Activated naive CD8-positive, alpha-beta T cell treated with anti-CD3 and anti-CD28 coated beads, Interleukin-2, amount 10 ng/mL, durations not matched to agents 7 days and 5 days (primary cell): ENCODE data around the gene MICALL1. TPM values are rescaled to one million over a fixed set of nuclear protein-coding genes. Genes with fewer than 3 reads are reported as not detected.

Experiments
- ATAC-seq: fragments of 150-1000 bp; cut with Tn5 transposase; one replicate; pipeline ENCODE4 v1.10.0; 2021; ENCODE audit warnings: low read depth, moderate library complexity
- POLR2A ChIA-PET: fragments of 350-600 bp; sonication (Branson Sonifier 250); formaldehyde crosslinking; loops from one replicate; lab custom pipeline; 2021; ENCODE audit warnings: antibody characterized with exemption; lab: Charles Lee
- DNase-seq: peaks from one replicate; pipeline ENCODE4 v3.0.0; 2021
- H3K27ac Mint-ChIP-seq: one replicate; pipeline ENCODE4 v1.8.0; 2022; ENCODE audit warnings: mild to moderate bottlenecking, mixed read lengths
- H3K27me3 Mint-ChIP-seq: one replicate; pipeline ENCODE4 v1.8.0; 2022; ENCODE audit warnings: mild to moderate bottlenecking, moderate library complexity, mixed read lengths
- H3K36me3 Mint-ChIP-seq: one replicate; pipeline ENCODE4 v1.8.0; 2021; ENCODE audit warnings: mild to moderate bottlenecking, mixed read lengths
- H3K4me1 Mint-ChIP-seq: one replicate; pipeline ENCODE4 v1.8.0; 2021; ENCODE audit warnings: mixed read lengths
- H3K4me3 Mint-ChIP-seq: one replicate; pipeline ENCODE4 v1.8.0; 2022; ENCODE audit warnings: mild to moderate bottlenecking, moderate library complexity, mixed read lengths
- H3K9me3 Mint-ChIP-seq: one replicate; pipeline ENCODE4 v1.8.0; 2021; ENCODE audit warnings: mixed read lengths
- total RNA-seq, 2 experiments: library from RNA; stranded (reverse); gene quantifications; one replicate each; pipeline ENCODE4 v1.2.3, GENCODE V29; 2021

MICALL1 gene
- total RNA-seq, 2 experiments from 2014 or later: 27.9 to 31.3 TPM

GRCh38 chr22:37893583-37893983, 12.5 kb upstream of the MICALL1 start:
- H3K4me1 Mint-ChIP-seq: peaks cover 22% of the 10 kb centered on the region
- no peak overlapping the region for H3K4me3 Mint-ChIP-seq
- no peaks in the 10 kb centered on the region for H3K9me3 Mint-ChIP-seq
- POLR2A ChIA-PET: no interaction called here
- peaks cover 11% of the 10 kb centered on the region for H3K36me3 Mint-ChIP-seq
- no peaks in the 10 kb centered on the region for H3K27me3 Mint-ChIP-seq
- no peak for ATAC-seq
- peak overlapping the region; percentile 15 for H3K27ac Mint-ChIP-seq
- no peak for DNase-seq

GRCh38 chr22:37894939-37895670, 11.0 kb upstream of the MICALL1 start:
- peaks cover 22% of the 10 kb centered on the region for H3K4me1 Mint-ChIP-seq
- no peaks in the 10 kb centered on the region for H3K27me3 Mint-ChIP-seq
- peaks cover 5% of the 10 kb centered on the region for H3K36me3 Mint-ChIP-seq
- DNase-seq: no peak
- H3K9me3 Mint-ChIP-seq: no peaks in the 10 kb centered on the region
- ATAC-seq: no peak
- POLR2A ChIA-PET: interaction anchor here (1.4 to 3.4 kb wide), 5 partner anchors 8 to 58 kb away, joined by 6 to 45 read pairs (median 9); partner anchors contain the start of genes ANKRD54, C22orf23, MICALL1 and POLR2F
- no peak overlapping the region for H3K4me3 Mint-ChIP-seq
- H3K27ac Mint-ChIP-seq: peak overlapping the region; percentile 83

GRCh38 chr22:37896181-37896592, 9.9 kb upstream of the MICALL1 start:
- Mint-ChIP-seq H3K27me3 (no peaks in the 10 kb centered on the region), H3K36me3 (peaks cover 3% of the 10 kb centered on the region), H3K9me3 (no peaks in the 10 kb centered on the region), H3K4me3 (peak overlapping the region; percentile 75), H3K4me1 (peaks cover 25% of the 10 kb centered on the region), H3K27ac (peak overlapping the region; percentile 95)
- ATAC-seq (peak; percentile 99), DNase-seq (peak; percentile 55)
- POLR2A ChIA-PET: interaction anchor here (0.6 to 3.4 kb wide), 11 partner anchors 9 to 305 kb away, joined by 3 to 45 read pairs (median 4); partner anchors contain the start of genes ANKRD54, C22orf23, MAFF and MICALL1

GRCh38 chr22:37896939-37897338, 9.2 kb upstream of the MICALL1 start:
- no peak overlapping the region for H3K4me3 Mint-ChIP-seq
- ATAC-seq (no peak), DNase-seq (no peak)
- H3K4me1 Mint-ChIP-seq: peaks cover 27% of the 10 kb centered on the region
- POLR2A ChIA-PET: interaction anchor here (0.8 to 3.4 kb wide), 7 partner anchors 9 to 92 kb away, joined by 3 to 45 read pairs (median 6); partner anchors contain the start of genes ANKRD54, C22orf23, MICALL1 and POLR2F
- no peaks in the 10 kb centered on the region for H3K9me3 Mint-ChIP-seq
- H3K27ac Mint-ChIP-seq: peak overlapping the region; percentile 95
- peaks cover under 1% of the 10 kb centered on the region for H3K36me3 Mint-ChIP-seq
- H3K27me3 Mint-ChIP-seq: no peaks in the 10 kb centered on the region

GRCh38 chr22:37897807-37898206, 8.3 kb upstream of the MICALL1 start:
- H3K36me3 Mint-ChIP-seq: no peaks in the 10 kb centered on the region
- peak overlapping the region; percentile 76 for H3K27ac Mint-ChIP-seq
- H3K4me3 Mint-ChIP-seq: no peak overlapping the region
- peaks cover 27% of the 10 kb centered on the region for H3K4me1 Mint-ChIP-seq
- ATAC-seq: no peak
- no peaks in the 10 kb centered on the region for H3K27me3 Mint-ChIP-seq
- POLR2A ChIA-PET: interaction anchor here (0.6 to 3.4 kb wide), 6 partner anchors 8 to 735 kb away, joined by 3 to 45 read pairs (median 4); partner anchors contain the start of genes ANKRD54, C22orf23, MICALL1 and PLA2G6
- DNase-seq: no peak
- H3K9me3 Mint-ChIP-seq: no peaks in the 10 kb centered on the region

GRCh38 chr22:37898441-37899181, 7.5 kb upstream of the MICALL1 start:
- no peaks in the 10 kb centered on the region for H3K27me3 Mint-ChIP-seq
- H3K4me3 Mint-ChIP-seq: no peak overlapping the region
- H3K27ac Mint-ChIP-seq: peak overlapping the region; percentile 76
- H3K4me1 Mint-ChIP-seq: peaks cover 27% of the 10 kb centered on the region
- no peaks in the 10 kb centered on the region for H3K36me3 Mint-ChIP-seq
- no peak for ATAC-seq
- H3K9me3 Mint-ChIP-seq: no peaks in the 10 kb centered on the region
- no peak for DNase-seq
- POLR2A ChIA-PET: interaction anchor here (0.6 to 3.4 kb wide), 2 partner anchors 7 to 37 kb away, joined by 3 to 45 read pairs; partner anchors contain the start of gene MICALL1

GRCh38 chr22:37904572-37905533, 1.2 kb upstream of the MICALL1 start:
- ATAC-seq (no peak), DNase-seq (no peak)
- H3K27me3 Mint-ChIP-seq: no peaks in the 10 kb centered on the region

GRCh38 chr22:37906364-37907008, 389 bp downstream of the MICALL1 start:
- ATAC-seq: peak; percentile 28
- Mint-ChIP-seq H3K27me3 (no peaks in the 10 kb centered on the region), H3K4me3 (peak overlapping the region; percentile 77), H3K9me3 (no peaks in the 10 kb centered on the region), H3K27ac (peak overlapping the region; percentile 74), H3K4me1 (peaks cover 23% of the 10 kb centered on the region), H3K36me3 (no peaks in the 10 kb centered on the region)
- DNase-seq: peak; percentile 70
- POLR2A ChIA-PET: interaction anchor here (0.7 to 3.1 kb wide), 9 partner anchors 10 to 100 kb away, joined by 3 to 45 read pairs (median 4); partner anchors contain the start of genes ANKRD54, C22orf23 and POLR2F

More at GRCh38 chr22:37904572-37905533, 1.2 kb upstream of the MICALL1 start:
- POLR2A ChIA-PET: interaction anchor here (0.6 to 3.1 kb wide), 8 partner anchors 8 to 229 kb away, joined by 3 to 45 read pairs (median 6); no protein-coding TSS in a partner anchor
- peak overlapping the region; percentile 87 for H3K27ac Mint-ChIP-seq
- peaks cover 26% of the 10 kb centered on the region for H3K4me1 Mint-ChIP-seq
- H3K9me3 Mint-ChIP-seq: no peaks in the 10 kb centered on the region
- peak overlapping the region; percentile 79 for H3K4me3 Mint-ChIP-seq
- H3K36me3 Mint-ChIP-seq: no peaks in the 10 kb centered on the region

GRCh38 chr22:37907036-37907954, 1.2 kb downstream of the MICALL1 start:
- H3K9me3 Mint-ChIP-seq: no peaks in the 10 kb centered on the region
- H3K4me3 Mint-ChIP-seq: peak overlapping the region; percentile 77
- ATAC-seq: no peak
- peaks cover 27% of the 10 kb centered on the region for H3K4me1 Mint-ChIP-seq
- no peaks in the 10 kb centered on the region for H3K36me3 Mint-ChIP-seq
- H3K27me3 Mint-ChIP-seq: no peaks in the 10 kb centered on the region
- peak overlapping the region; percentile 74 for H3K27ac Mint-ChIP-seq
- POLR2A ChIA-PET: interaction anchor here (1.9 to 3.1 kb wide), 3 partner anchors 9 to 11 kb away, joined by 10 to 45 read pairs (median 12); no protein-coding TSS in a partner anchor
- DNase-seq: no peak

- Mint-ChIP-seq H3K4me1 (peaks cover 32% of the 10 kb centered on the region), H3K27me3 (no peaks in the 10 kb centered on the region), H3K27ac (no peak overlapping the region), H3K36me3 (no peaks in the 10 kb centered on the region), H3K9me3 (no peaks in the 10 kb centered on the region), H3K4me3 (no peak overlapping the region)
- DNase-seq (no peak), ATAC-seq (no peak)
- POLR2A ChIA-PET: interaction anchor here (0.6 kb wide), 1 partner anchor 168 kb away, joined by 4 read pairs; no protein-coding TSS in a partner anchor
Measured at GRCh38 chr22:37909766-37910165, 3.7 kb downstream of the MICALL1 start.
